GM18861 (cell line): ENCODE data around the gene LIPC.

Source experiments
- ATAC-seq: cut with Tn5 transposase; IDR thresholded peaks from one replicate; pipeline ENCODE4 v1.9.1; 2021; ENCODE audit not compliant: unreplicated experiment

The LIPC gene

DNA sequence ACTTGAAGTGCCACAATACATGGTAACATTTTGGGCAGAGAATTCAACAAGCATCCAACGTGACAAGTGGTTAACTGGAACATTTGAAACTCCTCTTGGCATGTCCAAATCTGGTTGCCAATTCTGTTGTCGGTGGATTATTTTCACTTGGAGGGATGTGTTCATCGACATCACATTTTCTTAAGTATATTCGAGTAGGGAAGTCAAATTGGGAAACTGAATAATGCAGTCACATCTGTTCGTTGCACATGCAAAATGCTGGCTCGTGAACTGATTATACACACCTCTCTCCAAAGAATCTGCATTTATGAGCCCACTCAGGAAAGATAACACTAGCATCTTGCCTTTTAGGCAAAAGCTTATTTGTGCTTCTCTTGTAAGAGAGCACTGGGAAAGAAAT lies 139.7 kb downstream of the LIPC start:
- no peak for ATAC-seq

DNA sequence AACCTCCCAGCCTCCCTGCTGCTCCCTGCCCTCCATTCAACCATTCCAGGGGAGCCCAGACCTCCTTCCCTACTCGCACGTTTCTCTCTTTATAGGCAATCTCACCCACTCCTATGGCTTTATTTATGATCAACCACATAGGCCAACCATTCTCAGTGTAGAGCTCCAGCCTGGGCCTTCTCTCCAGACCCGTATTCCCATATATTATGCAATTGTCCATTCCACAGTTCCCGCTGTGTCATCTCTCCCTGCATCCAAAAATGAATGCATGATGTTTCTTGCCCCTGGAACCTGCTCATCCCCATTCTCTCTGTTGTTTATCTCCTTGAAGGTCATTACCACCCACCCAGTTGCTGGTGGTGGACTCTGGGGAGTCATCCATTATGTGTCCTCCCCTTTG lies 140.7 kb downstream of the LIPC start:
- no peak for ATAC-seq

DNA sequence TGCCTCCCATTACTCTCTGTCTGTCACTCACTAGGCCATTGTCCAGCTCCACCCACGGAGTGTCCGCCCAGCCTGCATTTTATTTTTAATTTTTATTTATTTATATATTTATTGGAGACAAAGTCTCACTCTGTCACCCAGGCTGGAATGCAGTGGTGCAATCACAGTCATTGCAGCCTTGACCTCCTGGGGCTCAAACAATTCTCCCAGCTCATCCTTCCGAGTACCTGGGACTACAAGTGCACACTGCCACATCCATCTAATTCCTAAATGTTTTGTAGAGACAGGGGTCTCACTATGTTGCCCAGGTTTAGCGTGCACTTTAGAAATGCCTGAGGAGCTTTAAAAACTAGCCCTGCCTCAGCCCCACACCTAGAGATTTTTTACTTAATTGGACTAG lies 141.5 kb downstream of the LIPC start:
- no peak for ATAC-seq

DNA sequence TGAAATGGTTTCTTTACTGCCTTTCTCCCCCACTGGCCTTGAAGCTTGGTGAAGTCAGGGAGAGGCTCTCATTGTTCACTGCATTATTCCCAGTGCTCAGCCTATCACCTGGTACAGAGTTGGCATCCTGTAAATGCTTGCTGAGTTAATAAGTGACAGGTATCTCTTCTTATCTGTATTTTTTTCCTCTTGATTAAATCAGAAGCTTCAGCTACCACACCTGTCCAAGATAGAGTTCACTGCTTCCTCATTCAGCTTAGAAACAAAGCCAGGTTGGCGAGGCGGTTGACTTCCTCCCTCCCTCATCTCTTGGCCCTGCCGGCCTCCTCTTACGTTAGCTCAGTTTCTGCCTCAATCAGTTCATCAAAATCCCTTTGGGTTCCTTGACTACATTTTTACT lies 142.8 kb downstream of the LIPC start:
- no peak for ATAC-seq

DNA sequence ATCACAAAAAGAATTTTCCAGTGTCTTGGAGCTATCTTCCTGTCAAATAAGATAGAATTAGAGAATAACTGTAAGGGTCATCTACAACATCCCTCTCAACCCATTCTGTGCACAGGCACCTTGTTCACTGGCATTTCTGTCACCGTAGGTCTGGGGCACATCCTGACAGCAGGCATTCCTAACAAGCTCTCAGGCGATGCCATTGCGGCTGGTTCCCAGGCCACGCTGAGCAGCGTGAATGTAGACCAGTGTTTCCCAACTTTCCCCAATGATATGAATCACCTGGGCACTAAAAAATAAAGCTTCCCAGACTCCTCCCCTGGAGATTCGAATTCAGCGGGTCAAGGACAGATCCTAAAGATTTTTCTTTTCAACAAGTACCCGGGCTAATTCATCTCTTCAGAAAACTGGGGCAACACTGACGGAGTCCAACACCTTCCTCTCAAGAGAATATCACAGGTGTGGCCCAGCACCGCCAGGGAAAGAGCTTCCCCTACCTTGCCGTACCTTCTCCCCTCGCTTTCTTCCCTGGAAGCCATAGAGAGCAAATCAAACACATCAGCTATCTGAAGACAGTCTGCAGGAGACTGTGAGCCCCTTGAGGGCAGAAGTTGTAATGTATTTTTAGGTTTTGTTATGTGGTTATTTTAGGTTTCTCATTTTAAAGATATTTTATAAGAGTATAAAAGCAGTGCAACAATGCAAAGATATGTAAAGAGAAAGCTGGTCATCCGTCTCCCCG lies 143.4 kb downstream of the LIPC start:
- ATAC-seq, result no peak

DNA sequence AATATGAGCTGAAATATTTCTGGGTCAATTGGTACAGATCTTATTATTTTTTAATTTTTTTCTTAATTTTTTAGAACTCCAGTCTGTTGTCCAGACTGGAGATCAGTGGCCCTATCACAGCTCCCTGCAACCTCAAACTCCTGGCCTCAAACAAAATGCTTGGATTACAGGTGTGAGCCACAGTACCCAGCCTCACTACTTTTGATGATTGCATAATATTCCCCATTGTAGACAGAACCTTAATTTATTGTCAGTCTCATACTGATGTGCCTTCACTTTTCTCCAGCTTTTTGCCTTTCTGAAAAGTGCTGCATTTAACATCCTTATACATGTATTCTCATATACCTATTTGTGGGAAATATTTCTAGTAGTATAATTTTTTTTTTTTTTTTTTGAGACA lies 144.9 kb downstream of the LIPC start:
- no peak for ATAC-seq

DNA sequence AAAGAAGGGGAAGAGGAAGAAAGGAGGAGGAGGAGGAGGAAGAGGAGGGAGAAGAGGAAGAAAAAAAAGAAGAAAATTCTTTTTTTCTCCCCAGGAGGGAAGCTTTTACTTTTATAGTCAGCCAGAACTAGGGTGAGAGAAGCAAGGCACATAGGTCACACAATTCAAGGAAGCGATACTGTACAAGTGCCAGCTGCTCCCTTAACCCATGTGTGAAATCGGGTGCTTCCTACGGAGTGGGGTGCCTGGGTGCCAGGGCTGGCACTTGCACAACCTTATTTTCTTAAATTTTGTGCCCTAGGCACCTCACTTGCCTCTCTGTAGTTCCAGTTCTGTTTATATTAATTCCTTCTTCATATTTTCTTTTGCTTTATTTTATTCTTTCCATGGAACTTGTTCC lies 150.4 kb downstream of the LIPC start:
- no peak for ATAC-seq

DNA sequence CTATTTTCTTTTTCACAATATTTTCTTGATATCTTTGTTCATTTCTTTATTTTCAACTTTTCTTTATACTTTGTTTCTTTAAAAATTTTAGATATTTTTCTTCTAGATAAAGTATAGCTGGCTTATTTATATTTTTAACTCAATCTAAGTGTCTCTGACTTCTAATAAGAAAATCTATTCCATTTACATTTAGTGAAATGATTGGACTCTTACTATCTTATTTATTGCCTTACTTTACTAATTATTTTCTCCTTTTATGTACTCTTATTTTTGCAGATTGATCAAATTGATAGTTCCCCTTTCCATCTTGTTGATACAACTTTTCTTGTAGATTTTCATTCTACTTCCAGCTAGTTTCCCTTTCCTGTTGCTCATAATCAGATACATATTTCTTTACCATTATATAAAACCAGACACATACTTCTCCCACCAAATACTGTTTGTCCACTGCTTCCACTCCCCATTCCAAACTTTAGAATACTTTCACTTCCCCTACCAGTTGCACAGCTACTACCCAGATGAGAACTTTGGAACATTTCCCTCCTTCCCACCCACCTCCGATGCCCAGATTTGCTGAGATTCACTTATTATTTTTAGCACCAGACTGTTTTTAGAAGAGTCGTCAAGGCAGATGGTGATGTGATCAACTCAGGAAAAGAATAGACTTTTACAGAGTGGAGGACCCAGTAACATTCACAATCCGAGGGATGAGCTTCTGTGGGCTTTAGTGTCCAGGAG lies 151.5 kb downstream of the LIPC start:
- no peak for ATAC-seq

DNA sequence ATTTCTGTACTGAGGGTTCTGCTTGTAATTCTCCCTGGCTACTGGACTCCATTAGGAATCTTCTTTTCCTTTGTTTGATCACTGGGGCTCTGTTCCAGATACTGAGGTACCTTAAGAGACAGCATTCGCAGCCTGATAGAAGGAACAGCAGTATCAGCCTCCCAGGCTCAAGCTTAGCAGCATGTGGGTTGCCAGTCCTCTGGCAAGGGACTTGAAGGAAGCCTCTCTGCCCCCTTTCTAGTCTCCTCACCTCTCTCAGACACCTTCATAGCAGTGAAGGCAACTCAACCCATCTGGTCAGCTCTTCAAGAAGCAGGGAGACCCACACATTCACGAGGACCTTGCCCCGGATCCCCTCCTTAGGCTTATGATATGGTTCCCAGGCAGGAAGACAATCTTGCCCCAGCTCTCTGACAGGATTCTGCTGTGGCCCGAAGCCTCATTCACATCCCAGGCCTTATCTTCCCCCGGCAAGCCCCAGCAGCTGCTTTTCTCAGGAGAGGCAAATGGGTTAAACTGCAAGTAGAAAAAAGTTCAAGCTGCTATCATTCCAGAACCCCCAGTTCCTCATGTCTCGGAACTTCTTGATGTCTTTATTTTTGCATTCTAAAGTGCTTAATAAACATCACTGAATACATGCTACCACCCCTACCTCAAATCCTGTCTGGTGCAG lies 153.1 kb downstream of the LIPC start:
- no peak for ATAC-seq

DNA sequence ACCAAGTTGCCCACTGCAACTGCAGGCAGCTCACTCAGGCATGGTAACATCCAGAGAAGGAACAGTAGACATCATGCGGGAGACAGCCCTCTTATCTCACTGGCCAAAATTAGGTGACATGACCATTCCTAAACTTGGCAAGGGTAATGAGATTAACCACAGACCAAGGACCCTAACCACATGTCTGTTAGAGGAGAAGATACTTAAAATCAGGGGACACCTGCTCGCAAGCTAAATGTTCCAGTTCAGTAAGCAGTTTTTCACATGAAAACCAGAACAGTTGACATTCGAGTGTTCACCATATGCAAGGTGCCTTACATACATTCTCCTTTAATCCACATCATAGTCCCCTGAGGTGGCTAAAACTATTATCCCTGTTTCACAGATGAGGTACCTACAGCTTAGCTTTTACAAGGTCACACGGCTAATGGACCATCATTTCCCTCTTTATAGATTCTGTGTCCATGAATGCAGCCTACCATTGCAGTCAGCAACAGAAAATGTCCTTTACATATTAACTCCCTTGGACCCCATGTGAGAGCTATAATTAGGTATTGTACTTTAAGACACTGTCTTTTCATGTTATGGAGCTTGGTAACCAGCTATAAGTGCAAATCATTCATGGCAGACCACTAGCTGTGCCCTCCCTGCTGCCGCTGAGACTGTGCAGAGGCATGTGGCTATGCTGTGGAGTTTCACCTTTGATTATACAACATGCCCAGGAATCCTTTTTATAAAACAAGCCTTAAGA lies 154.1 kb downstream of the LIPC start:
- no peak for ATAC-seq

DNA sequence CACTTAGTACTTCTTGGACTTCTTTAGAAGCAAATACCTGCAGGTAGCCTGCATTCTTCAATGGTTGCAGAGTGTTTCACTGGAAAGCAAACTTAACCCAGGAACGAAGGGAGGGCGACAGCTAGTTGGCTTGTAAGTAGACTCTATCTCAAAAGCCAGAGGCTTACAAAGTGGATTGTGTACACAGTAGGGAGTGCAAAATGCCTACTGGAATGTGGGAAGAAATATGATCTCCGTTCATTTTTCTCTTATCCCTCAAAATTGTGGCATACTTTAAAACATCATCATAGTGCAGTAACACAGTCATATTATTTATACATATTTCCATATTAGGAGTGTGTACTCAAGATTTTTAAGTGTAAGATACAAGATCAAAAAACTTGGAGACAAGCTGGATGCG lies 155.7 kb downstream of the LIPC start:
- ATAC-seq, result no peak

DNA sequence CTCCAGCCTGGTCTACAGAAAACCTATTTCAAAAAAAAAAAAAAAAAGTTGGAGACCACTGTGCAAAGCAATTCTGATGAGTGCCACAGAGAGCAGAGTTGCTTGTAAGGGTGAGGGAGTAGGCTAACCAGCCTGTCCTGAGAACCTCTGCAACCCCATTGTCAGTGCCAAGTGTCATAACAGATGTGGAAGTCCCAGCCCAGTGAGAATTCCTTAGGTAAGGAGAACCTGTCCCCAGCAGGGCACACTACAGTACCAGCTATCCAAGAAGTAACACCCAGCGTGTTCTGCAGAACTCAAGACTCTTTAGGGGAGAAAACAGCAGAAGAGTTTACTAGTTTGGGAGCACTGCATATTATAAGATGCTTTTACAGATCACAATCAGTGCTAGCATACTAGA lies 156.3 kb downstream of the LIPC start:
- ATAC-seq, result no peak

DNA sequence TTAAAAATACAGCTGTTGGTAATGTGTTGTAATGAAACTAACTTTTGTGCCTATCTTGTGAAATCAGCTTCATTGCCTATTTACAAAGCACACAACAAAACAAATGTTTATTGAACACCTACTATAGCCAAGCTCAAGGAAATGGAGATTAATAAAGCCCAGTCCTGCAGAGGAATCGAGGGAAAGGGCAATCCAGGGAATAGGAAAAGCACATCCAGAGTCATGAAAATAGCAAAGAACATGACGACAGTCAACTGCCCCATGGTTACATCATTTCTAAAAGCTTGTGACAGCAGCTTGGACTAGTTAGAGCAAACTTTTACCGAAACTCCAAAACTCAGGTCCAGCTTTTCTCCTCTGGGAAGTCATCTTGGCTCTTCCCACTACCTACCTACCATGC lies 157.3 kb downstream of the LIPC start:
- no peak for ATAC-seq

DNA sequence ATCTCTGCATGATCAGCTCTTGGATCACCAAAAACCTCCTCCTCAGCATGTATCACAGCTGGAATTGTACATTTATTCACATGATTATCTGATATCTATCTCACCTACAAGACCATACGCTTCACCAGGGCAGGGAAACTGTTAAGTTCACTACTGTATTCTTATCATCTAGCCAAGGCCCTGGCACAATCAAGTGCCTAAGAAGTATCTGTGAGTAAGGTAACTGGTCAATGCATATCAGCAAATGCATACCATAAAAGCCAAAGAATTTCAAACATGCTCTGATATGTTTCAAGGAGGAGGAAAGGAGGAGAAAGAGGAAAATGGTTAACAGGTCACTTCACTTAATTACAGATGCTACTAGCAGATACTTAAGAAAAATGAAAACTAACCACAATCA lies 158.4 kb downstream of the LIPC start:
- no peak for ATAC-seq

DNA sequence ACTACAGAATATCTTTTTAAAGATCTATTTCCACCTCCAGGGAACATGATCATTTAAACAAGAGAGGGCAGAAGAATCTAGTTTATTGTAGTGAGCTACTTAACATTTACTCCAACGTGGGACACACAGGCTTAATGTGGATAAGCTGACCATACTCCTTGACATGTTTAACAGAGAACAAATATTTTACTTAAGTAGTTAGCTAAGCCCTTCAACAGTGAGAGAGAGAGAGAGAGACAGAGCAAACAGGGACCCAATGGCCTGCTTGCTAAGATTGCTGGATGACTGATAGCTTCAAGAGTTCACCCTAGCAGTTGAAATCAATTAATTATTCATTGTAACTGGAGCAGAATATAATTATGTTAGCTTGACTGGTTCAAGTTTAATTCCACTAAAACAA lies 159.1 kb downstream of the LIPC start:
- no peak for ATAC-seq

DNA sequence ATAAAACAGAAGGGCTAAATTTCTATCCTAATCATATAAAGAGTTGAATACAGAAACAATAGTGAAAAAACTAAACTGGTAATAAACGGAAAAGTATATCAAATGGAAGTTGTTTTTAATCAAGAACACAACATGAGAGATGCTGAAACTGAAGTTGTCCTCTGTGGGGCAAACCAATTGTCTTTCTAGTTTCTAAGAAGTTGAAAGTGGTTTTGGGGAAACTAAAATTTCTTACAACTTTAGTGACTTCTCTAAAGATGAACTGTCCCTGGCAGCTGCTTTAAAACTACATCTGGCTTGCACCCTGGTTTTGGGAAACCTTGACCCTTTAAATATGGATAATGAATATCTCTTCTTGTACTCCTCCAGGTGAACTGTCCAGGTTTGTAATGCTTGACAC lies 162.1 kb downstream of the LIPC start:
- ATAC-seq, result no peak

DNA sequence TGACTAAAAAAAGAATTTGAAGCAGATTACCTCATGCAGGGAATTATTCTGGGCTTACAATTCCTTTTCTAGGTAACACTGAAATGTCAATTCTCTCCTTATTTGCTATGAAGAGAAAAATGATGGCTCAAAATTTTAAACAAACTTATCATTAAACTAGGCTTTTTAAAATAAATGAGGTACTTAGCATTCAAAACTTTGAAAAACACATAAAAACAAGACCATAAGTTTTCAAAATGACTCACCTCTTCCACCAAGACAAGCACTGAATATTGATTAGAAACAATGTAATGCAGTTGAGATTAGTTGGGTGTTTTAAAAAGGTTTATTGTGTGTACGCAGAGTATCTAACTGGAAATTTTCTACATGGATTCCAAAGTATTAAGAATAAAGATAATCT lies 163.1 kb downstream of the LIPC start:
- no peak for ATAC-seq

DNA sequence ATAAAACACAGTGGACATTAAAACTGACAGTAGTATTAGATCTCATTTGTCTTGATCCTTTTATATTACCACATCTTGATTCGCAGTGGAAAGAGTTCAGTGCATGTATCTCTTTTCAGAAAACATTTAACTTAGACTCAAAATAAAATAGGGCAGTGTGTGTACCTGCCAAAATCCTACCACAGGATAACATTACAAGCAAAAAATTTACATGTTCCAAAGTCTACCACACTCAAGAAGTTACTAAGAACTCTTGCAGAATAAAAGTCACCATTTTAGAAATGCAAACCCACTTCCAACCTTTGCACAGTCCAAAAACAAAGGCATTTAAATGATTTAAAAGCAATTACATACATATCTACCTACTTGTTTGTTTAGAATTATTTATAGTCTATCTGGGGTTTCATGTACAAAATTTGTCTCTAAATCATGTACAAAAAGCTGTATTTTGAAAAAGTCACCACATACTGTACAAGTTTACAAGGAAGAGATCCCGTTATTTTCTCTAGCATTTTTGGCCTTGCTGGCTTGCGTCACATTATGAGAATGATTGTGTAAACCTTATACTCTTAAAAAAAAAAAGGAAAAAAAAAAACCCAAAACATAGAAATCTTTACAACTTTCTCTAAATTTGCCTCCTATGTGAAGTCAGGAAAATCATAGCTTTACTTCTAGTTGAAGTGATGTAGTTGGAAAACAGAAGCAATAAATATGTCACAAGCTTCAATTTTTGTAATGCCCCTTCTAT lies 163.9 kb downstream of the LIPC start:
- no peak for ATAC-seq

DNA sequence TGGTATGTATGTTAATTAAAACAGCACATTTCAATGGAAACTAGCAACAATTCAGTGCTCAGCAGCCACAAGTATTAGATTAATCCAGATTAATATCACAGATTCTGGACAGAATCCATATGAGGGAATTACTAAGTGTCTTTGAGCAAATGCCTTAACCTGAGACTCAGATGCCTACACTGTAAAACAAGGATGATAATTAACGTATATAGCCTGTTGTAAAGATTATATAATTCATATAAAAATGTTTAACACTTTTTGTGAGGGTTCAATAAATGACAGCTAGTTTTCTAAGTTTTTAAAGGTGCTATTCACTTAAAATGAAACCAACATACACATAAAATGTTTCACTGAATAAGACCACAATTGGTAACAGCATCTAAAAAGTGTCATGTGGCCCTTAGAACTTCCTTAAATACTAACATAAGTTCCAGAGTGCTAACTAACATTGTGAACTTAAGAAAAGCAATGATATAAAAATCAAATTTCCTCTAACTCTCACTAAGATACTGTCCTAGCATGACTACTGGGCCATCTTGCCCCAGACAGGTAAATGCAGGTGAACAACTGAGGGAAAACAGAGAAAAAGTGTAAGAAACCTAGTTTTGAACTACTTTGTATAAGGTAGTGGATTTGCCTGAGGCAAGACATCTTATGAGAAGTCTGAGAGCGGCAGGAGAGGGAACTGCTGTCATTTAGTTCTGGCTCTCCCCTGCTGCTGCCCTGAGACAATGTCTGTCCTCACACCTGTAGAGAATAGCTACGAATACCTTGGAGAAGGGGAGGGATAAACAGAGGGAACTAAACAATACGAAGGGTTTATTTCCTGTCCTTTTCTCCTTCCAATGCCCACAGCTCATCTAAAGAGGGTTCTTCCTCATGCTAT lies 166.4 kb downstream of the LIPC start:
- ATAC-seq, result no peak

DNA sequence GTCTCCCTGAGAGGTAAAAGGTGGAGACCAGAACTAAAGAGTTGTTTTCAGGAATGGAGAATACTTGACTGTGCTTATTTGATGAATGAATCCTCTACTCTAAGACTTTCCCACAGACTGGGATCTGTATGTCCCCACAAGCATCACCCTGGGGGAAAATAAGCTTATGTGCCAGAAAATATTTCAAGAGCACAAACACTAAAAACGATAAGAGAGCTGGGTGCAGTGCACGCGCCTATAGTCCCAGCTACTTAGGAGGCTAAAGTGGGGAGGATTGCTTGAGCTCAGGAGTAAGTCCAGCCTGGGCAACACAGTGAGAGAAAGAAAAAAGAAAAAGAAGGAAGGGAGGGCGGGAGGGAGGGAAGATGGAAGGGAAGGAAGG lies 167.0 kb downstream of the LIPC start:
- no peak for ATAC-seq
